PC-9 (cell line): ENCODE results near the gene CLN6. TPM values are rescaled to one million over a fixed set of nuclear protein-coding genes. Genes with fewer than 3 reads are reported as not detected.
"Not testable (repeated sequence)": the region's sequence is repeated elsewhere in the genome, so short reads cannot be mapped to it uniquely, and the experiment has no call there.

Source experiments
- BruUV-seq: library from RNA; stranded (reverse); fragments of 400-500 nt; replicated peaks from 2 replicates; lab custom pipeline; 2021; lab: Mats Ljungman, UMichigan
- CTCF ChIA-PET: fragments of 300-600 bp; sonication (Branson Sonifier 250); formaldehyde crosslinking; loops from one replicate; lab custom pipeline; 2022; ENCODE audit warnings: antibody characterized with exemption; lab: Charles Lee
- POLR2A ChIA-PET: fragments of 300-600 bp; sonication (Branson Sonifier 250); formaldehyde crosslinking; loops from one replicate; lab custom pipeline; 2022; ENCODE audit warnings: antibody characterized with exemption; ENCODE audit not compliant: unreplicated experiment; lab: Charles Lee
- DNase-seq, 2 experiments: peaks; one replicate each; pipeline versions ENCODE4 v3.0.0 to v3.0.0-alpha.2; 2015 to 2022; ENCODE audit warnings: mixed read lengths in 1 of 2
- H2AFZ ChIP-seq: fragments of 200-600 bp; sonication (generic); 2 replicates; pipeline ENCODE4 v1.8.1; 2017; ENCODE audit warnings: antibody characterized with exemption
- H3F3A ChIP-seq: fragments of 200-600 bp; sonication (generic); 2 replicates; pipeline ENCODE4 v1.8.1; 2017; ENCODE audit warnings: antibody characterized with exemption, mild to moderate bottlenecking, low read depth; ENCODE audit not compliant: insufficient read depth
- H3K27ac ChIP-seq: fragments of 200-600 bp; sonication (generic); 2 replicates; pipeline ENCODE4 v1.6.1; 2016; ENCODE audit warnings: mixed run types
- H3K27me3 ChIP-seq: fragments of 200-600 bp; sonication (generic); 2 replicates; pipeline ENCODE4 v1.6.1; 2016; ENCODE audit warnings: low read depth, mixed run types; ENCODE audit not compliant: insufficient read depth
- H3K36me3 ChIP-seq: fragments of 200-600 bp; sonication (generic); 2 replicates; pipeline ENCODE4 v1.6.1; 2016; ENCODE audit warnings: low read depth, mixed run types
- H3K4me1 ChIP-seq: fragments of 200-600 bp; sonication (generic); replicated peaks from 2 replicates; pipeline ENCODE4 v1.6.1; 2016; ENCODE audit warnings: mixed run types; ENCODE audit not compliant: insufficient read depth
- H3K4me2 ChIP-seq: fragments of 200-600 bp; sonication (generic); 2 replicates; pipeline ENCODE4 v1.6.1; 2017; ENCODE audit warnings: mixed run types
- H3K4me3 ChIP-seq: fragments of 200-600 bp; sonication (generic); 2 replicates; pipeline ENCODE4 v1.6.1; 2016; ENCODE audit warnings: mixed run types
- H3K79me2 ChIP-seq: fragments of 200-600 bp; sonication (generic); 2 replicates; pipeline ENCODE4 v1.6.1; 2017; ENCODE audit warnings: low read depth, mixed run types
- H3K9me2 ChIP-seq: fragments of 200-600 bp; sonication (generic); 2 replicates; pipeline ENCODE4 v1.8.1; 2017; ENCODE audit warnings: mild to moderate bottlenecking; ENCODE audit not compliant: insufficient read depth
- H3K9me3 ChIP-seq: fragments of 200-600 bp; sonication (generic); 2 replicates; pipeline ENCODE4 v1.8.1; 2016; ENCODE audit warnings: low read depth; ENCODE audit not compliant: insufficient read depth
- H4K20me1 ChIP-seq: fragments of 200-600 bp; sonication (generic); 2 replicates; pipeline ENCODE4 v1.8.1; 2017; ENCODE audit not compliant: insufficient read depth
- EZH2 ChIP-seq: fragments of 200-600 bp; sonication (generic); IDR thresholded peaks from 2 replicates; pipeline ENCODE4 v1.8.0; 2017; ENCODE audit warnings: antibody characterized with exemption, low read depth
- intact Hi-C: fragments of 100-400 bp; cut with micrococcal nuclease; formaldehyde crosslinking; loops from one replicate; pipeline ENCODE4 v1.10.0; 2022; ENCODE audit not compliant: unreplicated experiment
- total RNA-seq: library from RNA; stranded (reverse); gene quantifications from 2 replicates; pipeline ENCODE4 v1.2.3, GENCODE V29; 2021
- TF ChIP-seq, protein P1 (sequence below): fragments of 200-600 bp; sonication (generic); conservative IDR thresholded peaks from 2 replicates; pipeline ENCODE4 v1.6.1; 2017; ENCODE audit warnings: mixed run types, antibody characterized with exemption, mild to moderate bottlenecking, moderate library complexity

The CLN6 gene
- total RNA-seq, 1 experiment from 2014 or later, result 48.7 TPM

DNA sequence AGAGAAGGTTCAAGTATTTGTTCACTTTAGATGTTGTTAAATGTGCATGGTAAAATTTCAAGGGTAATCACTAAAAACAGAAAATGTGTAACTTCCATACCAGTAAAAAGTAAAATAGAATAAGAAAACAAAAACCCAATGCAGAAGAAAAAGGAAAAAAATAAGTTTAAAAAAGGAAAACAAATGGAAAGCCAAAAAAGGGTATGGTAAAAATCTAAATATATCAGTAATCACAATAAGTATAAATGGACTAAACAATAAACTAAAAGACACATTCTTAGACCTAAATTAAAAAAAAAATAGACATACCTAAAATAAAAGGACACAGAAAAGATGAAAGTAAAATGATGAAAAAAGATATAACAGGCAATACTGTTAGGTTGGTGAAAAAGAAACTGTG is 9.5 kb upstream of the CLN6 start:
- Histone ChIP-seq H3K4me2 (no peak overlapping the region), H2AFZ (no peak overlapping the region), H3K9me2 (no peaks in the 10 kb centered on the region), H3K27me3 (no peaks in the 10 kb centered on the region), H3K4me1 (no peaks in the 10 kb centered on the region; the same call in 1 of the 2 replicates), H3K9me3 (no peaks in the 10 kb centered on the region; the same call in 1 of the 2 replicates), H3F3A (no peaks in the 10 kb centered on the region), H3K27ac (no peak overlapping the region), H4K20me1 (no peaks in the 10 kb centered on the region), H3K4me3 (no peak overlapping the region), H3K79me2 (no peaks in the 10 kb centered on the region), H3K36me3 (no peaks in the 10 kb centered on the region)
- no peak for DNase-seq
- ChIA-PET CTCF (no interaction called here), POLR2A (no interaction called here)
- intact Hi-C loops, result no loop called here
- TF ChIP-seq, protein P1, sequence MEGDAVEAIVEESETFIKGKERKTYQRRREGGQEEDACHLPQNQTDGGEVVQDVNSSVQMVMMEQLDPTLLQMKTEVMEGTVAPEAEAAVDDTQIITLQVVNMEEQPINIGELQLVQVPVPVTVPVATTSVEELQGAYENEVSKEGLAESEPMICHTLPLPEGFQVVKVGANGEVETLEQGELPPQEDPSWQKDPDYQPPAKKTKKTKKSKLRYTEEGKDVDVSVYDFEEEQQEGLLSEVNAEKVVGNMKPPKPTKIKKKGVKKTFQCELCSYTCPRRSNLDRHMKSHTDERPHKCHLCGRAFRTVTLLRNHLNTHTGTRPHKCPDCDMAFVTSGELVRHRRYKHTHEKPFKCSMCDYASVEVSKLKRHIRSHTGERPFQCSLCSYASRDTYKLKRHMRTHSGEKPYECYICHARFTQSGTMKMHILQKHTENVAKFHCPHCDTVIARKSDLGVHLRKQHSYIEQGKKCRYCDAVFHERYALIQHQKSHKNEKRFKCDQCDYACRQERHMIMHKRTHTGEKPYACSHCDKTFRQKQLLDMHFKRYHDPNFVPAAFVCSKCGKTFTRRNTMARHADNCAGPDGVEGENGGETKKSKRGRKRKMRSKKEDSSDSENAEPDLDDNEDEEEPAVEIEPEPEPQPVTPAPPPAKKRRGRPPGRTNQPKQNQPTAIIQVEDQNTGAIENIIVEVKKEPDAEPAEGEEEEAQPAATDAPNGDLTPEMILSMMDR, result no peak
- TF ChIP-seq EZH2, result no peak
- no TSS peak for BruUV-seq

DNA sequence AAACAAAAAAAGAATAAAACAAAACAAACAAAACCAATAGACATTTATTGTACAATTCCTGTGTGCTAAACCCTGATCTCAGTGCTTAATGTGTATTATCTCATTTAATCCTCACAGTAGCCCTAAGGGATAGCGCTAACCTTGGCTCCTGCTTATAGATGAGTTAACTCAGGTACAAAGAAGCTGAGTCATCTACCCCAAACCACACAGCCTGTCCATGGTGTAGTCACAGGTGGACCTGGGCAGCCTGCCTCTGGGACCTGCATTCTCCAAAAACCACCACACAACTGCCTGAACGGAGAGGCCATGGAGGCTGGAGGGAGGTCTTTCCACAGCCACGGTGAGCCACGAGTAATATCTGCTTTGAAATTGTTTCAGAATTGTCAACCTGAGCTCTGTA is 5.5 kb upstream of the CLN6 start:
- CTCF ChIA-PET, result no interaction called here
- DNase-seq, result peak in 1 of 2 experiments; percentile 54
- H3K4me2 ChIP-seq, result no peak overlapping the region

DNA sequence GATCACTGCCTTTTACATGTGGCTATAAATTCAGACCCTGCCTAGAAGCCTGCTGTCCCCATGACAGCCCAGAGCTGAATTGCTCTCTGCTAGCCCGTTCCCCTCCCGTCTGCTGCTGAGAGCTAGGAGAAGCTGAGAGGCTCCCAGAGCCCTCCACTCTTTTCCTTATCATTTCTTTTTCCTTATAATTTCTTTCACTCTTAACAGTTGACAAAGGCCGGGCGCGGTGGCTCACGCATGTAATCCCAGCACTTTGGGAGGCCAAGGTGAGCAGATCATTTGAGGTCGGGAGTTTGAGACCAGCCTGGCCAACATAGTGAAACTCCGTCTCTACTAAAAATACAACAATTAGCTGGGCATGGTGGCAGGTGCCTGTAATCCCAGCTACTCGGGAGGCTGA is 5.0 kb upstream of the CLN6 start:
- H3K9me2 ChIP-seq, H4K20me1 ChIP-seq, H3K9me3 ChIP-seq, H3K27ac ChIP-seq, BruUV-seq, DNase-seq, H3K4me1 ChIP-seq, H2AFZ ChIP-seq, H3K27me3 ChIP-seq, H3K36me3 ChIP-seq, H3K4me3 ChIP-seq, CTCF ChIA-PET, H3K4me2 ChIP-seq, H3K79me2 ChIP-seq, POLR2A ChIA-PET, H3F3A ChIP-seq, intact Hi-C loops: not testable (repeated sequence)

More for the DNA sequence above, 5.5 kb upstream of the CLN6 start:
- Histone ChIP-seq H3K9me3 (no peaks in the 10 kb centered on the region), H3K27ac (no peak overlapping the region), H3K27me3 (no peaks in the 10 kb centered on the region), H3K4me1 (peaks cover 5% of the 10 kb centered on the region; the same call in 1 of the 2 replicates), H4K20me1 (no peaks in the 10 kb centered on the region), H3K4me3 (no peak overlapping the region), H3K36me3 (no peaks in the 10 kb centered on the region), H3K9me2 (no peaks in the 10 kb centered on the region), H3F3A (no peaks in the 10 kb centered on the region), H3K79me2 (no peaks in the 10 kb centered on the region), H2AFZ (no peak overlapping the region)
- intact Hi-C loops, result no loop called here
- TF ChIP-seq, protein P1, result no peak
- TF ChIP-seq EZH2, result no peak
- BruUV-seq, result no TSS peak
- POLR2A ChIA-PET, result interaction anchor here (0.7 kb wide), 1 partner anchor 181 kb away, joined by 3 read pairs; the partner anchor contains the start of gene PIAS1

DNA sequence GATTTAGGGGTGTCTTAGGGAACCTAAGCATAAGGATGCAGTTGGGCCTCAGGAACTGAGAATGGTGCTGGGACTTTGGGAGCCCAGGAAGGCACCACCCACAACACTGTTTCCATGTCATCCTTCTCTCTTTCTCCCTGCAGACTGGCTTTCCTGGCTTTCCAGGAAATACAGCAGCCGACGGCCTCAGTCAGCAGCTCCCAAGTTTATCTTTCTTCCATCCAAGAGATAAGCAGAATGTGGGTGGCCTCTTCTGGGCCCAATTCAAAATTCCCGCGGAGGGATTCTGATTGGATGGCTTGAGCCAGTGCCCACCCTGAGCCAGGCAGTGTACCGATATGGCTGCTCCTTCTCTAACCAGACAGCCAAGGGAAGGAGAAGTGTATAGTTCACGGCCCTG is 4.5 kb upstream of the CLN6 start:
- no peaks in the 10 kb centered on the region for H3K27me3 ChIP-seq
- CTCF ChIA-PET, result no interaction called here
- intact Hi-C loops, result no loop called here
- peaks cover 6% of the 10 kb centered on the region; the same call in 1 of the 2 replicates for H3K4me1 ChIP-seq
- no peak overlapping the region for H3K4me3 ChIP-seq
- no peaks in the 10 kb centered on the region for H3K36me3 ChIP-seq
- no peak overlapping the region for H3K27ac ChIP-seq
- no peaks in the 10 kb centered on the region for H3F3A ChIP-seq
- no peaks in the 10 kb centered on the region for H4K20me1 ChIP-seq
- no peaks in the 10 kb centered on the region for H3K9me3 ChIP-seq
- no peak overlapping the region for H2AFZ ChIP-seq
- no peak for DNase-seq
- POLR2A ChIA-PET, result no interaction called here
- no peak overlapping the region for H3K4me2 ChIP-seq
- H3K9me2 ChIP-seq, result no peaks in the 10 kb centered on the region
- no TSS peak for BruUV-seq
- H3K79me2 ChIP-seq, result peaks cover under 1% of the 10 kb centered on the region
- no peak for TF ChIP-seq EZH2
- TF ChIP-seq, protein P1, result no peak
